ENCODE data around the gene CAPN7.

Gene CAPN7

GRCh38 chr3:15279205-15279604, 73.2 kb downstream of the CAPN7 start:
- DNase-seq = no peak

- no peak for DNase-seq
Observed at GRCh38 chr3:15279671-15280402, 73.8 kb downstream of the CAPN7 start.

GRCh38 chr3:15280853-15281532, 74.9 kb downstream of the CAPN7 start:
- DNase-seq = no peak

GRCh38 chr3:15281817-15282216, 75.8 kb downstream of the CAPN7 start:
- DNase-seq = no peak

GRCh38 chr3:15283702-15284101, 77.7 kb downstream of the CAPN7 start:
- DNase-seq = no peak

- DNase-seq = no peak
Observed at GRCh38 chr3:15284121-15284889, 78.3 kb downstream of the CAPN7 start.

GRCh38 chr3:15286022-15286421, 80.0 kb downstream of the CAPN7 start:
- no peak for DNase-seq

GRCh38 chr3:15287565-15288330, 81.7 kb downstream of the CAPN7 start:
- no peak for DNase-seq

GRCh38 chr3:15288331-15289035, 82.4 kb downstream of the CAPN7 start:
- DNase-seq = no peak

GRCh38 chr3:15289661-15290060, 83.6 kb downstream of the CAPN7 start:
- no peak for DNase-seq

GRCh38 chr3:15290736-15291135, 84.7 kb downstream of the CAPN7 start:
- no peak for DNase-seq

GRCh38 chr3:15291589-15292541, 85.8 kb downstream of the CAPN7 start:
- DNase-seq = no peak

GRCh38 chr3:15292765-15293522, 86.9 kb downstream of the CAPN7 start:
- DNase-seq = no peak

GRCh38 chr3:15294929-15295328, 88.9 kb downstream of the CAPN7 start:
- no peak for DNase-seq

- no peak for DNase-seq
Observed at GRCh38 chr3:15295506-15295905, 89.5 kb downstream of the CAPN7 start.

- no peak for DNase-seq
Observed at GRCh38 chr3:15297608-15298350, 91.7 kb downstream of the CAPN7 start.

GRCh38 chr3:15298504-15298903, 92.5 kb downstream of the CAPN7 start:
- no peak for DNase-seq

- DNase-seq = no peak
Observed at GRCh38 chr3:15299036-15299435, 93.0 kb downstream of the CAPN7 start.

- peak; percentile 25 for DNase-seq
Observed at GRCh38 chr3:15300323-15301078, 94.5 kb downstream of the CAPN7 start.

Data from amniotic stem cell (primary cell).